GM12878 (cell line): ENCODE results near the gene CPA4. TPM values are rescaled to one million over a fixed set of nuclear protein-coding genes. Genes with fewer than 3 reads are reported as not detected.

Source experiments
- BCL11A ChIP-seq: IDR thresholded peaks from 2 replicates; pipeline ENCODE4 v1.6.1; 2011; ENCODE audit warnings: low read depth, low read length
- CEBPZ ChIP-seq: fragments of 150-350 bp; IDR thresholded peaks from 2 replicates; pipeline ENCODE4 v1.6.1; 2016; ENCODE audit warnings: low read depth, low read length
- CHD4 ChIP-seq: fragments of 200-600 bp; sonication (generic); IDR thresholded peaks from 2 replicates; pipeline ENCODE4 v1.6.1; 2016; ENCODE audit warnings: mild to moderate bottlenecking
- E4F1 ChIP-seq: fragments of 450-650 bp; IDR thresholded peaks from 2 replicates; pipeline ENCODE4 v1.6.1; 2018; ENCODE audit warnings: borderline replicate concordance, mild to moderate bottlenecking; ENCODE audit not compliant: partially characterized antibody
- JUNB ChIP-seq: IDR thresholded peaks from 2 replicates; pipeline ENCODE4 v1.6.1; 2016; ENCODE audit warnings: antibody characterized with exemption, mild to moderate bottlenecking
- MYB ChIP-seq: fragments of 150-350 bp; IDR thresholded peaks from 2 replicates; pipeline ENCODE4 v1.6.1; 2014; ENCODE audit warnings: mild to moderate bottlenecking, low read depth, low read length, borderline replicate concordance
- NFIC ChIP-seq: IDR thresholded peaks from 2 replicates; pipeline ENCODE4 v1.6.1; 2012; ENCODE audit warnings: low read depth, mild to moderate bottlenecking, inconsistent platforms, low read length, moderate library complexity
- NKRF ChIP-seq: fragments of 450-650 bp; conservative IDR thresholded peaks from 2 replicates; pipeline ENCODE4 v1.6.1; 2017; ENCODE audit warnings: mild to moderate bottlenecking, moderate library complexity
- SMARCA5 ChIP-seq: fragments of 450-650 bp; IDR thresholded peaks from 2 replicates; pipeline ENCODE4 v1.6.1; 2017; ENCODE audit warnings: mild to moderate bottlenecking
- STAT1 ChIP-seq: fragments of 450-650 bp; conservative IDR thresholded peaks from 2 replicates; pipeline ENCODE4 v1.6.1; 2014; ENCODE audit warnings: antibody characterized with exemption, mild to moderate bottlenecking
- TCF3 ChIP-seq: IDR thresholded peaks from 2 replicates; pipeline ENCODE4 v1.6.1; 2012; ENCODE audit warnings: low read depth, mild to moderate bottlenecking, low read length, borderline replicate concordance; ENCODE audit not compliant: insufficient read depth
- TCF7 ChIP-seq: IDR thresholded peaks from 2 replicates; pipeline ENCODE4 v1.6.1; 2014; ENCODE audit warnings: antibody characterized with exemption, borderline replicate concordance
- ZBTB33 ChIP-seq: fragments of 450-650 bp; IDR thresholded peaks from 2 replicates; pipeline ENCODE4 v1.6.1; 2017; ENCODE audit warnings: mild to moderate bottlenecking
- ZNF24 ChIP-seq: fragments of 450-650 bp; IDR thresholded peaks from 2 replicates; pipeline ENCODE4 v1.6.1; 2017; ENCODE audit warnings: antibody characterized with exemption, mild to moderate bottlenecking
- ZNF592 ChIP-seq: fragments of 450-650 bp; IDR thresholded peaks from 2 replicates; pipeline ENCODE4 v1.6.1; 2017; ENCODE audit warnings: mild to moderate bottlenecking, moderate library complexity
- polyA plus RNA-seq, 11 experiments: library from polyadenylated mRNA; depleted of rRNA in 4 of 11; unstranded in 6 of 11; stranded (reverse) in 5 of 11; fragments of >200 nt; fragmentation: Nextera tagmentation in 4 of 11; fragmentation: Illumina TruSeq in 1 of 11; extraction: Ambion mirVana in 4 of 11; extraction: Trizol in 1 of 11; gene quantifications; 1 replicate in 1 of 11; 2 replicates in 10 of 11; pipeline versions ENCODE4 v1.2.1 to v1.2.3, GENCODE V29; 2011 to 2016; ENCODE audit warnings: inconsistent platforms in 2 of 11, missing spikeins in 2 of 11, low read depth in 1 of 11
- total RNA-seq, 4 experiments: library from RNA; depleted of rRNA in 3 of 4; stranded (reverse); fragments of >200 nt in 3 of 4; fragmentation: Illumina TruSeq in 1 of 4; extraction: Trizol in 1 of 4; gene quantifications; 2 replicates each; pipeline versions ENCODE4 v1.2.1 to v1.2.3, GENCODE V29; 2013 to 2021

The CPA4 gene
- total and polyA plus RNA-seq, 10 of the 15 experiments (the other 5 are each of a cell fraction or from before 2014, with no cell fraction given), result 0.05 to 0.35 (median 0.18) TPM; not detected in 1

GRCh38 chr7:130350945-130351790 is 58.2 kb downstream of the CPA4 start (continued):
- no peak for TF ChIP-seq CEBPZ
- no peak for TF ChIP-seq ZNF24
- TF ChIP-seq MYB, result no peak
- TF ChIP-seq TCF3, result no peak
- peak; percentile 96 for TF ChIP-seq NFIC
- TF ChIP-seq CHD4, result no peak
- TF ChIP-seq JUNB, result peak; percentile 47
- 0 out of 2 replicates have a peak, but pooled peaks have one; percentile 13 for TF ChIP-seq BCL11A
- TF ChIP-seq TCF7, result peak; percentile 99
- TF ChIP-seq SMARCA5, result no peak
- TF ChIP-seq NKRF, result no peak
- TF ChIP-seq STAT1, result no peak
- no peak for TF ChIP-seq E4F1
- no peak for TF ChIP-seq ZBTB33
- no peak for TF ChIP-seq ZNF592
